Neuron (in vitro differentiated cells): ENCODE measurements around the gene USF2.
"Not testable (repeated sequence)": the region's sequence is repeated elsewhere in the genome, so short reads cannot be mapped to it uniquely, and the experiment has no call there.

Experiments
- H2AFZ ChIP-seq: one replicate; pipeline ENCODE4 v1.6.1; 2013; ENCODE audit warnings: low read depth, mild to moderate bottlenecking, inconsistent platforms, low read length, moderate library complexity
- H3K27me3 ChIP-seq: one replicate; pipeline ENCODE4 v1.6.1; 2013; ENCODE audit warnings: low read length; ENCODE audit not compliant: insufficient read depth
- H3K36me3 ChIP-seq: one replicate; pipeline ENCODE4 v1.6.1; 2013; ENCODE audit warnings: low read length; ENCODE audit not compliant: insufficient read depth
- H3K4me1 ChIP-seq: one replicate; pipeline ENCODE4 v1.6.1; 2013; ENCODE audit warnings: low read length; ENCODE audit not compliant: insufficient read depth
- H3K4me3 ChIP-seq: 2 replicates; pipeline ENCODE4 v1.5.1; 2013; ENCODE audit warnings: mild to moderate bottlenecking, low read length, moderate library complexity
- H3K9me3 ChIP-seq: one replicate; pipeline ENCODE4 v1.6.1; 2013; ENCODE audit warnings: low read length

Gene USF2

GRCh38 chr19:35268536-35269437 lies at the start of gene USF2:
USF2 (plus strand) TSS chr19:35268962; CDS start chr19:35269102, 140 bp downstream.
- peaks cover 46% of the 10 kb centered on the region for H3K36me3 ChIP-seq

DNA sequence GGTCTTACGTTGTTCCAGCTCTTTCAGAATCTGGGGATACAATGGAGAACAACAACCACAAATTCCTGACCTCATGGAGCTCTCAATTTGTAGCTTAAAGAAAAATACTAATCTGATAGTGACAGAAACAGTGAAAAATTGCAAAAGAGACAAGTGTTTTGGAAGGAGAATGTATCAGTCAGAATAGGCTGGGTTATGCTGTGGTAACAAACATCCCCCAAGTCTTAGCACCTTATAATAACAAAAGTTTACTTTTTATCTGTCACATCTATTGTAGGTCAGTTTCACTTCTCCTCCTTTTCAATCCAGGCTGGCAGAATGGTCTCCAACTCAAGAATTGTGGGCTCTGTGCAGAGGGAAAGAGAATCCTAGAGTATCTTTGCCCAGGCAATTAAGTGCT lies 49.8 kb upstream of the USF2 start:
- Histone ChIP-seq H3K9me3 (peaks cover 3% of the 10 kb centered on the region), H3K36me3 (no peaks in the 10 kb centered on the region)

More at GRCh38 chr19:35268536-35269437, at the start of gene USF2:
- Histone ChIP-seq H2AFZ (peak within 1 kb of the TSS; percentile 48), H3K27me3 (no peaks in the 10 kb centered on the region), H3K4me1 (peaks cover 15% of the 10 kb centered on the region), H3K4me3 (peak within 1 kb of the TSS; percentile 73), H3K9me3 (no peaks in the 10 kb centered on the region)

DNA sequence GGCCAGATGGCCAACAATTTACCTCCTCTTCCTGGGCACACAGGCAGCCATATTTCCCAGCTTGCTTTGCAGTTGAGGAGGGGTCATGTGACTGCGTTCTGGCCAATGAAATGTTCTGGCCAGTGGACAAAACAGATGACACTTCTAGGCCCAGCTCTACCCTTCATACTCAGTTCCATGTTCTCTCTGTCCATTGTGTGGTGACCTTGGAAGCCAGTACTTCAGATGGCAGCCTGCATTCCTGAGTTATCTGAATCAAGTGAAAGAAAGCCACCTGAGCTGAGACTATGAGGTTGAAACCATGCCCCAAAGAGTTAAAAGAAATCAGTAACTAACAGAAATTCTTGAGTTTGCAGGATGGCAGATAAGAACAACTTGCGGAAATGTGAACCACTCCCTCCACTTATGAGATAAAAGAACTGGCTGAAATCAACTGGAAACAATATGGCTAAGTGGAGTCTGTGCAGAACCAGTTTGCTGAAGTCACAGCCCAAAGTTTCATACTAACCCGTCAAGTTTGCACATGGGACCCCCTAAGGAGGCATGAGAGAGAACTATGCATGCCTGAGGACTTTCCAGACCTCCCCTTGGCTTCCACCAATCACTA lies 48.3 kb upstream of the USF2 start:
- H3K27me3 ChIP-seq: no peaks in the 10 kb centered on the region
- H3K4me3 ChIP-seq: no peak overlapping the region
- no peak overlapping the region for H2AFZ ChIP-seq

More for the DNA sequence above, 49.8 kb upstream of the USF2 start:
- Histone ChIP-seq H3K4me3 (no peak overlapping the region), H3K4me1 (no peaks in the 10 kb centered on the region), H3K27me3 (no peaks in the 10 kb centered on the region), H2AFZ (no peak overlapping the region)

DNA sequence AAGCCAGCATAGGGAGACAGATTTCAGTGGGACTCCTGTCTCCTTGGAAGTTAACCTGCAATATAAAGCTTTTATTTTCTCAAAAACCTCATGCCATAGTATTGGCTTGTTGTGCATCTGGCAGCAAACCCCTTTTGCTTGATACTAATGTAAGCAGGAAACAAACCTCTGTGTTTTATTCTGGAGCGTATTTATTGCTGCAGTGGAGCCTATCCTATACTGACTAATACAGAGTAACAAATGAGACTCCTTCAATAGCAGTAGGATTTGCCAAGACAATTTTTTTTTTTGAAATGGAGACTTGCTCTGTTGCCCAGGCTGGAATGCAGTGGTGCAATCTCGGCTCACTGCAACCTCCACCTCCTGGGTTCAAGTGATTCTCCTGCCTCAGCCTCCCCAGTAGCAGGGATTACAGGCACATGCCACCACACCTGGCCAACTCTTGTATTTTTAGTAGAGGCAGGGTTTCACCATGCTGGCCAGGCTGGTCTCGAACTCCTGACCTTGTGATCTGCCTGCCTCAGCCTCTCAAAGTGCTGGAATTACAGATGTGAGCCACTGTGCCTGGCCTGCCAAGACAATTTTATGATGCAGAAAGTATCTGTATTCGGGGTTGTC lies 47.7 kb upstream of the USF2 start:
- not testable (repeated sequence) for H3K27me3 ChIP-seq, H3K4me1 ChIP-seq, H3K36me3 ChIP-seq, H3K9me3 ChIP-seq, H3K4me3 ChIP-seq, H2AFZ ChIP-seq

More for the DNA sequence above, 48.3 kb upstream of the USF2 start:
- H3K36me3 ChIP-seq: no peaks in the 10 kb centered on the region
- no peaks in the 10 kb centered on the region for H3K4me1 ChIP-seq
- peaks cover 3% of the 10 kb centered on the region for H3K9me3 ChIP-seq

GRCh38 chr19:35222373-35223015 lies 46.3 kb upstream of the USF2 start:
- Histone ChIP-seq H3K9me3 (peaks cover 3% of the 10 kb centered on the region), H3K4me1 (no peaks in the 10 kb centered on the region), H3K36me3 (no peaks in the 10 kb centered on the region), H2AFZ (no peak overlapping the region), H3K27me3 (no peaks in the 10 kb centered on the region), H3K4me3 (no peak overlapping the region)

- Histone ChIP-seq H2AFZ (no peak overlapping the region), H3K36me3 (no peaks in the 10 kb centered on the region), H3K27me3 (no peaks in the 10 kb centered on the region), H3K4me3 (no peak overlapping the region), H3K4me1 (no peaks in the 10 kb centered on the region), H3K9me3 (peaks cover 3% of the 10 kb centered on the region)
Measured at GRCh38 chr19:35223084-35223790, 45.5 kb upstream of the USF2 start.

DNA sequence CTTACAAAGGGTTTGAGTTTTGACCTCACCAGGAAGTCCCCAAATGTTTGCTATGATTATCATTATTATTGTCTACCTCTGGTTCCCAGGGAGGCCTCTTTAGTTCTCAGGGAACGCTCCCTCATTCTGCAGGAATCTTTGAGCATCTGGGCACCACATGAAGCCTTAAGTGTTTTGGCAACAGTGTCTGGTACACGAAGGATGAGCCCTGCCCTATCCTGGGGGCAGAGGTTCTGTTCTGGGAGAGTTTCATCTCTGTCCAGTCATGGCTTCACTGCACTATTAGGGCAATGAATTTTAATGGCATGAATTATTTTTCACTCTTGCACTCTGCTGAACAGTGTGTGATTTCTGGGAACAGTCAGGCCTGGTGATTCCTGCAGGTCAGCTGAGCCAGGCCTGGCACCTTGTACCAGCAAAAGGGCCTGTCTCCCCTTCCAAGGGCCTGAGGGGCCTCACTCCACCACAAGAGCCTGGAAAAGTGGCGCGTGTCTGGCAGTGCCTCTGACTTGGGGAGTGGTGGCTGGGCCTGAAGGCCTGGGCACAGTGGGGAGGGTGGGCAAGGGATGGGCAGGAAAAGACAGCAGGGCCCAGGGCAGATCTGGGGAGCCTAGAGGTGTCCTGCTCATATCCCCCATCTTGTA lies 44.8 kb upstream of the USF2 start:
- Histone ChIP-seq H3K4me1 (peaks cover 5% of the 10 kb centered on the region), H3K36me3 (no peaks in the 10 kb centered on the region), H3K9me3 (peaks cover 3% of the 10 kb centered on the region), H3K27me3 (no peaks in the 10 kb centered on the region), H2AFZ (no peak overlapping the region), H3K4me3 (no peak overlapping the region)

GRCh38 chr19:35224681-35225571 lies 43.8 kb upstream of the USF2 start:
- no peaks in the 10 kb centered on the region for H3K27me3 ChIP-seq
- no peak overlapping the region for H2AFZ ChIP-seq
- H3K36me3 ChIP-seq: no peaks in the 10 kb centered on the region
- H3K4me1 ChIP-seq: peaks cover 5% of the 10 kb centered on the region
- peaks cover 3% of the 10 kb centered on the region for H3K9me3 ChIP-seq
- H3K4me3 ChIP-seq: no peak overlapping the region

DNA sequence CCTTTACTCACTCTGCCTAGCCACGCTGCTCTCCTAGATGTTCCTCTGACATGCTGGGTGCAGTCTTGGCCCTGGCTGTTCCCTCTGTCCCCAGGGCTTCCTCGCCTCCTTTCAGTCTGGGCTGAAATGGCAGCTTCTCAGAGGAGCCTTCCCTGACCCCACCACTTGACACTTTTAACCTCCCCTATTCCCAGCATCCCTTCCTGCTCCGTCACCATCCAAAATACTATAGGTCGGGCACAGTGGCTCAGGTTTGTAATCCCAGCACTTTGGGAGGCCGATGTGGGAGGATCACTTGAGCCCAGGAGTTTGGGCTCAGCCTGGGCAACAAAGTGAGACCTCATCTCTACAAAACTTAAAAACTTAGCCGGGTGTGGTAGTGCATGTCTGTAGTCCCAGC lies 42.8 kb upstream of the USF2 start:
- Histone ChIP-seq H3K27me3 (no peaks in the 10 kb centered on the region), H3K4me1 (peaks cover 5% of the 10 kb centered on the region), H3K9me3 (peaks cover 3% of the 10 kb centered on the region), H3K4me3 (no peak overlapping the region), H3K36me3 (no peaks in the 10 kb centered on the region), H2AFZ (no peak overlapping the region)

DNA sequence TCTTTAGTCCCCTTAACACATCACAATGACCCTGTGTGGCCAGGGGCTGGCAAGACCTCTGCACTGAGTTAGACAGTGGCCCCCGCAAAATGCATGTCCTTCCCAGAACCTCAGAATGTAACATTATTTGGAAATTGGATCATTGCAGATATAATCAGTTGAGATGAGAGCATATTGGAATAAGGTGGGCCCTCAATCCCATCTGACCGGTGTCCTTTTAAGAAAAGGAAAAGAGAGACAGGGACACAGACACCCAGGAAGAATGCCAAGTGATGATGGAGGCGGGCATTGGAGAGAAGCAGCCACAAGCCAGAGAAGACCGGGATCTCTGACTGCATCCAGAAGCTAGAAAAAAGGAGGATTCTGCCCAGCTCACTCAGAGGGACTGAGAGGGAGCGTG lies 42.0 kb upstream of the USF2 start:
- H3K9me3 ChIP-seq: peaks cover 3% of the 10 kb centered on the region

GRCh38 chr19:35228177-35228930 lies 40.4 kb upstream of the USF2 start, which contains the start of gene FAM187B:
FAM187B (minus strand) TSS chr19:35228739; CDS start chr19:35228680, 59 bp downstream.
- Histone ChIP-seq H2AFZ (no peak within 1 kb of the TSS), H3K4me3 (no peak within 1 kb of the TSS), H3K4me1 (peaks cover 5% of the 10 kb centered on the region), H3K9me3 (peaks cover under 1% of the 10 kb centered on the region), H3K36me3 (no peaks in the 10 kb centered on the region), H3K27me3 (no peaks in the 10 kb centered on the region)

More for the DNA sequence above, 42.0 kb upstream of the USF2 start:
- H3K36me3 ChIP-seq: no peaks in the 10 kb centered on the region
- H3K27me3 ChIP-seq: no peaks in the 10 kb centered on the region
- no peak overlapping the region for H2AFZ ChIP-seq
- peaks cover 5% of the 10 kb centered on the region for H3K4me1 ChIP-seq
- no peak overlapping the region for H3K4me3 ChIP-seq
